Mesothelial cell of epicardium (in vitro differentiated cells): ENCODE data around the gene ADGRL3. TPM values are rescaled to one million over a fixed set of nuclear protein-coding genes. Genes with fewer than 3 reads are reported as not detected.
"Not testable (repeated sequence)": the region's sequence is repeated elsewhere in the genome, so short reads cannot be mapped to it uniquely, and the experiment has no call there.

Source experiments
- DNase-seq, 2 experiments: peaks; one replicate each; pipeline ENCODE4 v3.0.0; 2021; ENCODE audit warnings: low spot score in 2 of 2; ENCODE audit not compliant: unreplicated experiment in 2 of 2
- H3K27ac Mint-ChIP-seq: 2 replicates; pipeline ENCODE4 v1.8.0; 2021; ENCODE audit warnings: mixed read lengths
- H3K27me3 Mint-ChIP-seq: 2 replicates; pipeline ENCODE4 v1.8.0; 2021; ENCODE audit warnings: low read depth, mixed read lengths
- H3K36me3 Mint-ChIP-seq: 2 replicates; pipeline ENCODE4 v1.8.0; 2021; ENCODE audit warnings: mixed read lengths
- H3K4me1 Mint-ChIP-seq: 2 replicates; pipeline ENCODE4 v1.8.0; 2021; ENCODE audit warnings: mixed read lengths
- H3K4me3 Mint-ChIP-seq: 2 replicates; pipeline ENCODE4 v1.8.0; 2021; ENCODE audit warnings: mild to moderate bottlenecking, moderate library complexity, mixed read lengths
- H3K9me3 Mint-ChIP-seq: 2 replicates; pipeline ENCODE4 v1.8.0; 2021; ENCODE audit warnings: mixed read lengths
- CTCF ChIP-seq: fragments of 200-600 bp; sonication (generic); IDR thresholded peaks from one replicate; pipeline ENCODE4 v1.5.0; 2021; ENCODE audit warnings: antibody characterized with exemption; ENCODE audit not compliant: unreplicated experiment
- total RNA-seq: library from RNA; stranded (reverse); gene quantifications from 3 replicates; pipeline ENCODE4 v1.2.1, GENCODE V29; 2021

Gene ADGRL3
- total RNA-seq, 1 donor from 2014 or later = 68.3 TPM

DNA sequence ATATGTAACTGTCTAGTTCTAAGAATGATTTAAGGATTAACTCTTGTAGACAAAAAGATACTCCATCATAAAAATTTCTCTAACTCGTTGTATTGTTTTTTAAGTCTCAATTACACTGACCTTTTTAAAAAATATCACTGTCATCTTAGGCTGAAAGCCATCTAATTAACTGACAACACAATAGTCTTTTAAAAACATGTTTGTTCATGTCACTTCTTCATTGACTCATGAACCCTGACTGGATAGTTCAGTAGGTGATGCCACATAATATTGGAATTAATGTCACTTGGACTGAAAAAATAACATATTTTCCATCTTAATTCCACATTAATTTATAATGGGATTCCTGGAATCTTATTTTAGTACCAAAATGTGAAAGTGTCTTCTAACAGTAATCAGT is 179.3 kb downstream of the ADGRL3 start:
- Mint-ChIP-seq H3K4me3 (no peak overlapping the region), H3K27me3 (no peaks in the 10 kb centered on the region), H3K36me3 (peaks cover 11% of the 10 kb centered on the region), H3K9me3 (peaks cover 16% of the 10 kb centered on the region), H3K27ac (no peak overlapping the region), H3K4me1 (peaks cover 9% of the 10 kb centered on the region)
- no peak for TF ChIP-seq CTCF
- no peak for DNase-seq

DNA sequence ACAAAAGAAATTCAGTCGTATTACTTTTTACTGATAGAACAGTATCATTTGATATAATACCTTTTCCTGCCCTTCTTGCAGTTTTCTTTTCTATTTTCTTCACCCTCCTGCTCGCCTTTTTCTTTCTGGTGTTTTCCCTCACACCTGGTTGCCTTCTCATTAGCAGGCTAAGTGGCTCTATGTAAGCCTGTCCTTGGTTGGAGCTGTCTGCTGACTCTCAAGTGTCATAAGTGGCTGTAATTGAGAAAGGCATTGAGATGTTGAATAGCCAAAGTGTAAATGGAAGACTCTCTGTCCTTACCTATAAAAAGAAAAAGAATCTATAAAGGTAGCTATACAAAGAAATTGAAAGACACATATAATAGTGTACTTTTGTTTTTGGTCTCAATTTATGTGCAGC is 180.7 kb downstream of the ADGRL3 start:
- TF ChIP-seq CTCF = no peak
- H3K27ac Mint-ChIP-seq = no peak overlapping the region
- peaks cover 4% of the 10 kb centered on the region for H3K4me1 Mint-ChIP-seq
- H3K36me3 Mint-ChIP-seq = peaks cover 11% of the 10 kb centered on the region
- H3K27me3 Mint-ChIP-seq = no peaks in the 10 kb centered on the region
- DNase-seq = no peak
- no peak overlapping the region for H3K4me3 Mint-ChIP-seq
- peaks cover 16% of the 10 kb centered on the region for H3K9me3 Mint-ChIP-seq

DNA sequence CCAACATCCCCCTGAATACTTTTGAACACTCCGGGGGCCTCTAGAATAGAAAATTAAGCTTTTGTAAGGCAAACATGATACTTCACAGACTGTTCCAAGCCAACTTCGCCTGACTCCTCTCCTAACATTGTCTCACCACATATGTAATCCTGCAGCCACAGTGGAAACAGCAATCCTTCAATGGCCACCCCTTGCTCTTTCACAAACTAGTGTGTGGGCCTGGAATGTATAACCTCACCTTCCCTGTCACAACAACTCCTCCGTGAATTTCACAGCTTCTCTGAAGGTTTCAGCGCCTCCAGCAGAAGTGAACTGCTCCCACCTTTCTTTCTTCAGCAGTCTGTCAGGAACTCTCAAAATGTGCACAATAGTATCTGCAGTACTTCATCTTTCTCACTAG is 185.1 kb downstream of the ADGRL3 start:
- no peaks in the 10 kb centered on the region for H3K27me3 Mint-ChIP-seq
- no peak overlapping the region for H3K27ac Mint-ChIP-seq
- H3K36me3 Mint-ChIP-seq = peaks cover 4% of the 10 kb centered on the region
- no peak for DNase-seq
- H3K9me3 Mint-ChIP-seq = no peaks in the 10 kb centered on the region
- TF ChIP-seq CTCF = no peak
- no peak overlapping the region for H3K4me3 Mint-ChIP-seq
- H3K4me1 Mint-ChIP-seq = peaks cover 15% of the 10 kb centered on the region

DNA sequence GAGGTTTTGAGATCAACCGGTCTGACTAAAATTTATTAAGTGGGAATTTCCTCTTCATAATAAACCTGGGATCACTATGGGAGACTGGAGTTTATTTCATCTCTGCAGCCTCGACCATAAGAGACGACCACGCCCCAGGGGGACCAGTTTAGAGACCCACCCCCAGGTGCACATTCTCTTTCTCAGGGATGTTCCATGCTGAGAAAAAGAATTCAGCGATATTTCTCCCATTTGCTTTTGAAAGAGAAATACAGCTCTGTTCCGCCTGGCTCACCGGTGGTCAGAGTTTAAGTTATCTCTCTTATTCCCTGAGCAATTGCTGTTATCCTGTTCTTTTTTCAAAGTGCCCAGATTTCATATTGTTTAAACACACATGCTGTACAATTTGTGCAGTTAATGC is 187.2 kb downstream of the ADGRL3 start:
- not testable (repeated sequence) for H3K4me3 Mint-ChIP-seq, H3K9me3 Mint-ChIP-seq, H3K27ac Mint-ChIP-seq, H3K36me3 Mint-ChIP-seq, H3K27me3 Mint-ChIP-seq, DNase-seq
- H3K4me1 Mint-ChIP-seq = peaks cover 17% of the 10 kb centered on the region

GRCh38 chr4:61389640-61390039 is 189.5 kb downstream of the ADGRL3 start:
- DNase-seq = no peak
- no peaks in the 10 kb centered on the region for H3K9me3 Mint-ChIP-seq
- no peak overlapping the region for H3K27ac Mint-ChIP-seq
- no peak overlapping the region for H3K4me3 Mint-ChIP-seq
- H3K4me1 Mint-ChIP-seq = peaks cover 17% of the 10 kb centered on the region
- no peaks in the 10 kb centered on the region for H3K27me3 Mint-ChIP-seq
- H3K36me3 Mint-ChIP-seq = peaks cover 8% of the 10 kb centered on the region
- no peak for TF ChIP-seq CTCF

DNA sequence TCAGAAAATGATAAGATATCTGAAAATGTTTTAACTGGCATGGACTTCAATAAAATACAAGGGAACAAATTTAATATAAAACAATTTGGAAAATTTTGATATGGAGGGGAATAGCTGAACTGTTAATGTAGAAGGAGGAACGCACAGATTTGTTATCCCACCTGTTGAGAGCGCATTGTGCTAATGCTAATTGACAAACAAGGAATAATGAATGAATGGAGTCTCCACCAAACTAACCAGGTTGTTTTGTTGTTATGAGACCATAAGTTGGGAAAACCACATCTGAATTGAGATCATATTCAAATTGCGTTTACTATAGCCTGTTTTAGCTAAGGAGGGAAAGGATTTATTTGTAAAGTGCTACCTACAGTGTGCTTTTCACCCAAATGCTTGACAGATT is 195.6 kb downstream of the ADGRL3 start:
- no peak for TF ChIP-seq CTCF
- Mint-ChIP-seq H3K27ac (no peak overlapping the region), H3K9me3 (no peaks in the 10 kb centered on the region), H3K4me1 (peaks cover 7% of the 10 kb centered on the region), H3K36me3 (peaks cover 4% of the 10 kb centered on the region), H3K27me3 (no peaks in the 10 kb centered on the region), H3K4me3 (no peak overlapping the region)
- DNase-seq = no peak
